ENCODE data around the gene KRT7.

- TF ChIP-seq TAF1 (IDR thresholded peaks at IDR 0.05; ENCODE audit: borderline replicate concordance, insufficient read depth, low read length) = no peak
- TF ChIP-seq POLR2AphosphoS5 (IDR thresholded peaks at IDR 0.05; ENCODE audit: low read depth, low read length) = no peak
- 0 out of 4 replicates have a peak, but pooled peaks of 1 of the 2 experiments have one; percentile 39 for TF ChIP-seq REST (IDR thresholded peaks at IDR 0.05; ENCODE audit: insufficient read depth in 1 of 2, low read depth in 2 of 2, low read length in 2 of 2)
- peak; percentile 66 for TF ChIP-seq FOXP2 (optimal IDR thresholded peaks at IDR 0.05; ENCODE audit: borderline replicate concordance, extremely low read depth, extremely low read length, insufficient read depth)
- no peak for TF ChIP-seq SIN3A (IDR thresholded peaks at IDR 0.05; ENCODE audit: borderline replicate concordance, insufficient read depth, low read length)
These were observed 19.3 kb upstream of the KRT7 start for GRCh38 chr12:52213564-52214420.
